NCI-H2107 treated with DMSO at 0.1 percent for 48 hours (cell line): Measurements from ENCODE around the gene CIRBP.

Experiments used
- DNase-seq: peaks from one replicate; lab custom pipeline; 2025; ENCODE audit not compliant: unreplicated experiment; lab: John Stamatoyannopoulos, UW

CIRBP gene

GRCh38 chr19:1254530-1255185, 14.5 kb upstream of the CIRBP start:
- no peak for DNase-seq

GRCh38 chr19:1255186-1256161, 13.7 kb upstream of the CIRBP start:
- no peak for DNase-seq

GRCh38 chr19:1256646-1257474, 12.3 kb upstream of the CIRBP start:
- no peak for DNase-seq

- no peak for DNase-seq
Observed at GRCh38 chr19:1257475-1258162, 11.5 kb upstream of the CIRBP start.

GRCh38 chr19:1258163-1258492, 11.0 kb upstream of the CIRBP start:
- no peak for DNase-seq

- no peak for DNase-seq
Observed at GRCh38 chr19:1258707-1259205, 10.4 kb upstream of the CIRBP start.

- DNase-seq, result no peak
Observed at GRCh38 chr19:1259206-1259875, 9.8 kb upstream of the CIRBP start.

GRCh38 chr19:1259876-1260748, 9.0 kb upstream of the CIRBP start:
- no peak for DNase-seq

- DNase-seq, result peak; percentile 72
Observed at GRCh38 chr19:1260749-1261537, 8.2 kb upstream of the CIRBP start.

- no peak for DNase-seq
Observed at GRCh38 chr19:1261538-1261797, 7.7 kb upstream of the CIRBP start.

GRCh38 chr19:1261798-1262622, 7.1 kb upstream of the CIRBP start:
- DNase-seq, result no peak

- no peak for DNase-seq
Observed at GRCh38 chr19:1262623-1263123, 6.5 kb upstream of the CIRBP start.

- no peak for DNase-seq
Observed at GRCh38 chr19:1263188-1263587, 5.9 kb upstream of the CIRBP start.

- no peak for DNase-seq
Observed at GRCh38 chr19:1264801-1265614, 4.1 kb upstream of the CIRBP start.

GRCh38 chr19:1265615-1266128, 3.5 kb upstream of the CIRBP start:
- no peak for DNase-seq

GRCh38 chr19:1266129-1266915, 2.8 kb upstream of the CIRBP start:
- DNase-seq, result no peak
